Body of pancreas (tissue), 4 donors: Measurements from ENCODE around the gene PHC2. TPM values are rescaled to one million over a fixed set of nuclear protein-coding genes. Genes with fewer than 3 reads are reported as not detected.

Experiments used
- ATAC-seq: fragments of 150-250 bp; one replicate; pipeline ENCODE4 v1.9.1; 2016
- DNase-seq, 4 donors: peaks; one replicate each; pipeline ENCODE4 v3.0.0-alpha.2; 2019
- H3K27ac ChIP-seq, 4 donors: fragments of 200-600 bp; sonication (generic); 1 replicate in 3 of 4; 2 replicates in 1 of 4; pipeline versions ENCODE4 v1.5.1 to v1.6.1; 2016 to 2019; ENCODE audit warnings: mild to moderate bottlenecking in 1 of 4, mixed read lengths in 1 of 4, moderate library complexity in 1 of 4
- H3K27me3 ChIP-seq, 2 donors: fragments of 200-600 bp; sonication (generic); one replicate each; pipeline ENCODE4 v1.6.0; 2016; ENCODE audit warnings: mild to moderate bottlenecking in 1 of 2
- H3K36me3 ChIP-seq, 2 donors: fragments of 200-600 bp; sonication (generic); replicated peaks in 1 of 2; 2 replicates each; pipeline ENCODE4 v1.5.1; 2016; ENCODE audit warnings: low read depth in 2 of 2; ENCODE audit not compliant: insufficient read depth in 1 of 2
- H3K4me1 ChIP-seq: fragments of 200-600 bp; sonication (generic); one replicate; pipeline ENCODE4 v1.6.0; 2016
- H3K4me3 ChIP-seq, 2 donors: fragments of 200-600 bp; sonication (generic); 1 replicate in 1 of 2; 2 replicates in 1 of 2; pipeline ENCODE4 v1.5.1; 2016 to 2019
- H3K9me3 ChIP-seq, 3 donors: fragments of 200-600 bp; sonication (generic); 1 replicate in 2 of 3; 2 replicates in 1 of 3; pipeline ENCODE4 v1.5.1; 2016
- CTCF ChIP-seq, 7 experiments: fragments of 450-650 bp in 4 of 7; fragments of 200-600 bp in 3 of 7; sonication (generic) in 3 of 7; IDR thresholded peaks; one replicate each; pipeline ENCODE4 v1.5.1; 2016 to 2019; ENCODE audit warnings: antibody characterized with exemption in 7 of 7
- POLR2A ChIP-seq, 3 donors: fragments of 450-650 bp; IDR thresholded peaks; one replicate each; pipeline ENCODE4 v1.6.1; 2016; ENCODE audit warnings: antibody characterized with exemption in 3 of 3, mild to moderate bottlenecking in 2 of 3
- WGBS, 2 donors: methylation state at CpG; one replicate each; pipeline ENCODE4 v1.1.5; 2017; 5-methylcytosine and 5-hydroxymethylcytosine counted together
- intact Hi-C: fragments of 100-400 bp; cut with DNase I; formaldehyde crosslinking; loops from one replicate; pipeline ENCODE4 v1.15.1; 2023
- total RNA-seq, 2 donors: library from RNA; depleted of rRNA; stranded (reverse); fragments of >200 nt; gene quantifications; one replicate each; pipeline ENCODE4 v1.1.0, GENCODE V29; 2016

The PHC2 gene
- total RNA-seq, 2 donors from 2014 or later = 41.8 to 44.5 TPM

- TF ChIP-seq POLR2A (IDR thresholded peaks at IDR 0.05) (no peak), CTCF (IDR thresholded peaks at IDR 0.05) (no peak)
- intact Hi-C loops = no loop called here
- Histone ChIP-seq H3K9me3 (no peaks in the 10 kb centered on the region), H3K27me3 (no peaks in the 10 kb centered on the region), H3K4me1 (peaks cover 9% of the 10 kb centered on the region), H3K4me3 (no peak overlapping the region), H3K27ac (no peak overlapping the region), H3K36me3 (no peaks in the 10 kb centered on the region)
- ATAC-seq (no peak), DNase-seq (no peak)
- 89% methylated on average over 3 of the region's 3 CpGs for WGBS, 2 donors
These were observed 71.9 kb downstream of the PHC2 start for GRCh38 chr1:33358795-33359503.

GRCh38 chr1:33358114-33358794 is 72.6 kb downstream of the PHC2 start:
- DNase-seq (no peak), ATAC-seq (no peak)
- H3K27me3 ChIP-seq = no peaks in the 10 kb centered on the region
- WGBS, 2 donors = 74 to 78% methylated on average over 4 of the region's 4 CpGs
- TF ChIP-seq CTCF (IDR thresholded peaks at IDR 0.05) (no peak), POLR2A (IDR thresholded peaks at IDR 0.05) (no peak)
- no peak overlapping the region for H3K27ac ChIP-seq
- H3K4me3 ChIP-seq = no peak overlapping the region
- no peaks in the 10 kb centered on the region for H3K9me3 ChIP-seq
- no peaks in the 10 kb centered on the region for H3K36me3 ChIP-seq
- intact Hi-C loops = no loop called here
- peaks cover 2% of the 10 kb centered on the region for H3K4me1 ChIP-seq

- Histone ChIP-seq H3K9me3 (no peaks in the 10 kb centered on the region), H3K27me3 (no peaks in the 10 kb centered on the region), H3K27ac (no peak overlapping the region), H3K4me1 (no peaks in the 10 kb centered on the region), H3K4me3 (no peak overlapping the region), H3K36me3 (no peaks in the 10 kb centered on the region)
- no peak for TF ChIP-seq POLR2A (IDR thresholded peaks at IDR 0.05)
- no peak for DNase-seq
- 89 to 98% methylated on average over 5 of the region's 5 CpGs for WGBS, 2 donors
- ATAC-seq = no peak
- intact Hi-C loops = no loop called here
These were observed 73.8 kb downstream of the PHC2 start for GRCh38 chr1:33357099-33357498.

- no peak overlapping the region for H3K4me3 ChIP-seq
- 90 to 94% methylated on average over 14 to 16 of the region's 16 CpGs for WGBS, 2 donors
- H3K27me3 ChIP-seq = no peaks in the 10 kb centered on the region
- H3K4me1 ChIP-seq = peaks cover 8% of the 10 kb centered on the region
- DNase-seq = no peak
- no peak for TF ChIP-seq CTCF (IDR thresholded peaks at IDR 0.05)
- TF ChIP-seq POLR2A (IDR thresholded peaks at IDR 0.05) = no peak
- H3K36me3 ChIP-seq = no peaks in the 10 kb centered on the region
- H3K27ac ChIP-seq = no peak overlapping the region
- intact Hi-C loops = no loop called here
- ATAC-seq = no peak
- H3K9me3 ChIP-seq = no peaks in the 10 kb centered on the region
These were observed 76.1 kb downstream of the PHC2 start for GRCh38 chr1:33354707-33355316.

GRCh38 chr1:33353531-33353930 is 77.4 kb downstream of the PHC2 start:
- Histone ChIP-seq H3K9me3 (no peaks in the 10 kb centered on the region), H3K27me3 (no peaks in the 10 kb centered on the region), H3K4me1 (peaks cover 8% of the 10 kb centered on the region), H3K4me3 (no peak overlapping the region), H3K36me3 (no peaks in the 10 kb centered on the region), H3K27ac (no peak overlapping the region)
- no peak for TF ChIP-seq POLR2A (IDR thresholded peaks at IDR 0.05)
- no peak for TF ChIP-seq CTCF (IDR thresholded peaks at IDR 0.05)
- intact Hi-C loops = no loop called here
- no peak for DNase-seq
- ATAC-seq = no peak
- WGBS, 2 donors = 81 to 84% methylated on average over 5 of the region's 5 CpGs
